ENCODE data around the gene PHLDB3. TPM values are rescaled to one million over a fixed set of nuclear protein-coding genes. Genes with fewer than 3 reads are reported as not detected.

Gene PHLDB3
- total RNA-seq, 1 donor from 2014 or later: 14.3 TPM

- Mint-ChIP-seq H3K27me3 (ENCODE audit: low read depth) (peaks cover 49% of the 10 kb centered on the region), H3K9me3 (no peaks in the 10 kb centered on the region), H3K27ac (ENCODE audit: unreplicated experiment) (peak overlapping the region; percentile 95), H3K4me1 (peaks cover 20% of the 10 kb centered on the region), H3K4me3 (peak overlapping the region; percentile 96), H3K36me3 (ENCODE audit: low read depth) (no peaks in the 10 kb centered on the region)
- no peak for TF ChIP-seq CTCF (conservative IDR thresholded peaks at IDR 0.05)
- DNase-seq (ENCODE audit: low read depth, low spot score): peak; percentile 93
Observed at GRCh38 chr19:43463381-43464133, 41.0 kb downstream of the PHLDB3 start.

- Mint-ChIP-seq H3K27ac (ENCODE audit: unreplicated experiment) (no peak overlapping the region), H3K36me3 (ENCODE audit: low read depth) (no peaks in the 10 kb centered on the region), H3K9me3 (no peaks in the 10 kb centered on the region), H3K4me1 (peaks cover 17% of the 10 kb centered on the region), H3K27me3 (ENCODE audit: low read depth) (peaks cover 50% of the 10 kb centered on the region), H3K4me3 (peak overlapping the region; percentile 96)
- TF ChIP-seq CTCF (conservative IDR thresholded peaks at IDR 0.05): no peak
- no peak for DNase-seq (ENCODE audit: low read depth, low spot score)
Observed at GRCh38 chr19:43462785-43463380, 41.7 kb downstream of the PHLDB3 start.

GRCh38 chr19:43462383-43462782 lies 42.2 kb downstream of the PHLDB3 start:
- Mint-ChIP-seq H3K4me1 (peaks cover 15% of the 10 kb centered on the region), H3K9me3 (no peaks in the 10 kb centered on the region), H3K36me3 (ENCODE audit: low read depth) (no peaks in the 10 kb centered on the region), H3K27me3 (ENCODE audit: low read depth) (peaks cover 54% of the 10 kb centered on the region), H3K4me3 (peak overlapping the region; percentile 66), H3K27ac (ENCODE audit: unreplicated experiment) (no peak overlapping the region)
- TF ChIP-seq CTCF (conservative IDR thresholded peaks at IDR 0.05): no peak
- DNase-seq (ENCODE audit: low read depth, low spot score): no peak

- H3K27me3 Mint-ChIP-seq (ENCODE audit: low read depth): peaks cover 61% of the 10 kb centered on the region
Observed at GRCh38 chr19:43461303-43461702, 43.2 kb downstream of the PHLDB3 start.

GRCh38 chr19:43460362-43461016 lies 44.1 kb downstream of the PHLDB3 start:
- Mint-ChIP-seq H3K4me3 (peak overlapping the region; percentile 8), H3K9me3 (no peaks in the 10 kb centered on the region), H3K4me1 (peaks cover 11% of the 10 kb centered on the region), H3K27me3 (ENCODE audit: low read depth) (peaks cover 58% of the 10 kb centered on the region), H3K36me3 (ENCODE audit: low read depth) (no peaks in the 10 kb centered on the region), H3K27ac (ENCODE audit: unreplicated experiment) (no peak overlapping the region)
- no peak for TF ChIP-seq CTCF (conservative IDR thresholded peaks at IDR 0.05)
- no peak for DNase-seq (ENCODE audit: low read depth, low spot score)

More at GRCh38 chr19:43461303-43461702, 43.2 kb downstream of the PHLDB3 start:
- no peaks in the 10 kb centered on the region for H3K9me3 Mint-ChIP-seq
- TF ChIP-seq CTCF (conservative IDR thresholded peaks at IDR 0.05): no peak
- DNase-seq (ENCODE audit: low read depth, low spot score): no peak
- H3K4me3 Mint-ChIP-seq: no peak overlapping the region
- no peak overlapping the region for H3K27ac Mint-ChIP-seq (ENCODE audit: unreplicated experiment)
- peaks cover 11% of the 10 kb centered on the region for H3K4me1 Mint-ChIP-seq
- no peaks in the 10 kb centered on the region for H3K36me3 Mint-ChIP-seq (ENCODE audit: low read depth)

Measured in neural crest cell (in vitro differentiated cells).